C4-2B (cell line): ENCODE results near the gene ACBD6.

Source experiments
- ZFX ChIP-seq: fragments of 450-650 bp; IDR thresholded peaks from 2 replicates; pipeline ENCODE4 v1.6.1; 2017
- TF ChIP-seq, protein P1 (sequence below): fragments of 450-650 bp; conservative IDR thresholded peaks from 2 replicates; pipeline ENCODE4 v1.5.1; 2017; ENCODE audit warnings: mild to moderate bottlenecking

DNA sequence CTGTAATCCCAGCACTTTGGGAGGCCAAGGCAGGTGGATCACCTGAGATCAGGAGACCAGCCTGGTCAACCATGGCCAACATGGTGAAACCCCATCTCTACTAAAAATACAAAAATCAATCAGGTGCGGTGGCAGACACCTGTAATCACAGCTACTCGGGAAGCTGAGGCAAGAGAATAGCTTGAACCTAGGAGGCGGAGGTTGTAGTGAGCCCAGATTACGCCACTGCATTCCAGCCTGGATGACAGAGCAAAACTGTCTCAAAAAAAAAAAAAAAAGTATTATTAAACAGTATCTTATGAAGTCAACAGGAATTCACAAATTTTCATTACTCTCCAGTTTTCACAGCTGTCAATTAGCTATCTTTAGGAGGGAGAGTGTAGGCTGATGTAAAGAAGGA, 3.8 kb downstream of the ACBD6 start:
- TF ChIP-seq, protein P1, sequence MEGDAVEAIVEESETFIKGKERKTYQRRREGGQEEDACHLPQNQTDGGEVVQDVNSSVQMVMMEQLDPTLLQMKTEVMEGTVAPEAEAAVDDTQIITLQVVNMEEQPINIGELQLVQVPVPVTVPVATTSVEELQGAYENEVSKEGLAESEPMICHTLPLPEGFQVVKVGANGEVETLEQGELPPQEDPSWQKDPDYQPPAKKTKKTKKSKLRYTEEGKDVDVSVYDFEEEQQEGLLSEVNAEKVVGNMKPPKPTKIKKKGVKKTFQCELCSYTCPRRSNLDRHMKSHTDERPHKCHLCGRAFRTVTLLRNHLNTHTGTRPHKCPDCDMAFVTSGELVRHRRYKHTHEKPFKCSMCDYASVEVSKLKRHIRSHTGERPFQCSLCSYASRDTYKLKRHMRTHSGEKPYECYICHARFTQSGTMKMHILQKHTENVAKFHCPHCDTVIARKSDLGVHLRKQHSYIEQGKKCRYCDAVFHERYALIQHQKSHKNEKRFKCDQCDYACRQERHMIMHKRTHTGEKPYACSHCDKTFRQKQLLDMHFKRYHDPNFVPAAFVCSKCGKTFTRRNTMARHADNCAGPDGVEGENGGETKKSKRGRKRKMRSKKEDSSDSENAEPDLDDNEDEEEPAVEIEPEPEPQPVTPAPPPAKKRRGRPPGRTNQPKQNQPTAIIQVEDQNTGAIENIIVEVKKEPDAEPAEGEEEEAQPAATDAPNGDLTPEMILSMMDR = no peak
- no peak for TF ChIP-seq ZFX
